ENCODE data around the gene THOC6.

Gene THOC6

GRCh38 chr16:2982402-2982801, 41.4 kb upstream of the THOC6 start:
- TF ChIP-seq BACH2 (CRISPR knock-in tag; IDR thresholded peaks at IDR 0.05; ENCODE audit: borderline replicate concordance), result no peak
- TF ChIP-seq CREB5 (CRISPR knock-in tag; IDR thresholded peaks at IDR 0.05; ENCODE audit: low read depth), result no peak
- TF ChIP-seq CSDC2 (CRISPR knock-in tag; IDR thresholded peaks at IDR 0.05), result no peak
- no peak for TF ChIP-seq POU6F1 (CRISPR knock-in tag; IDR thresholded peaks at IDR 0.05; ENCODE audit: borderline replicate concordance, low read depth)
- no peak for TF ChIP-seq PATZ1 (CRISPR knock-in tag; IDR thresholded peaks at IDR 0.05; ENCODE audit: borderline replicate concordance)
- TF ChIP-seq OSR1 (CRISPR knock-in tag; IDR thresholded peaks at IDR 0.05), result no peak
- no peak for TF ChIP-seq RARB (CRISPR knock-in tag; IDR thresholded peaks at IDR 0.05)
- TF ChIP-seq ZFP3 (CRISPR knock-in tag; IDR thresholded peaks at IDR 0.05), result no peak
- TF ChIP-seq ZNF70 (CRISPR knock-in tag; IDR thresholded peaks at IDR 0.05), result no peak
- TF ChIP-seq TCF4 (CRISPR knock-in tag; IDR thresholded peaks at IDR 0.05; ENCODE audit: borderline replicate concordance), result no peak
- no peak for TF ChIP-seq GLIS3 (CRISPR knock-in tag; IDR thresholded peaks at IDR 0.05)
- no peak for TF ChIP-seq SNAI2 (CRISPR knock-in tag; IDR thresholded peaks at IDR 0.05)
- no peak for TF ChIP-seq ARNTL (CRISPR knock-in tag; IDR thresholded peaks at IDR 0.05; ENCODE audit: borderline replicate concordance, low read depth)
- no peak for TF ChIP-seq ZFP30 (CRISPR knock-in tag; IDR thresholded peaks at IDR 0.05)
- no peak for TF ChIP-seq TOX (CRISPR knock-in tag; IDR thresholded peaks at IDR 0.05; ENCODE audit: borderline replicate concordance)
- TF ChIP-seq ZNF8 (CRISPR knock-in tag; IDR thresholded peaks at IDR 0.05), result no peak
- no peak for TF ChIP-seq ISL1 (CRISPR knock-in tag; IDR thresholded peaks at IDR 0.05)
- TF ChIP-seq CSRNP3 (CRISPR knock-in tag; IDR thresholded peaks at IDR 0.05), result no peak
- TF ChIP-seq ESRRG (CRISPR knock-in tag; IDR thresholded peaks at IDR 0.05), result no peak
- TF ChIP-seq TSHZ2 (CRISPR knock-in tag; IDR thresholded peaks at IDR 0.05), result no peak
- ATAC-seq, result no peak

- peak; percentile 79 for ATAC-seq
- TF ChIP-seq CSRNP3 (CRISPR knock-in tag; IDR thresholded peaks at IDR 0.05) (no peak), PPARA (CRISPR knock-in tag; IDR thresholded peaks at IDR 0.05; ENCODE audit: borderline replicate concordance) (no peak), TCF4 (CRISPR knock-in tag; IDR thresholded peaks at IDR 0.05; ENCODE audit: borderline replicate concordance) (no peak), ESRRG (CRISPR knock-in tag; IDR thresholded peaks at IDR 0.05) (no peak), CSDC2 (CRISPR knock-in tag; IDR thresholded peaks at IDR 0.05) (no peak)
Observed at GRCh38 chr16:2983706-2984136, 40.1 kb upstream of the THOC6 start.
